ENCODE measurements around the gene TMEM134.
"Not testable (repeated sequence)": the region's sequence is repeated elsewhere in the genome, so short reads cannot be mapped to it uniquely, and the experiment has no call there.

Gene TMEM134

GRCh38 chr11:67428052-67429001 lies 40.7 kb downstream of the TMEM134 start, which contains the start of gene RPS6KB2:
Gene RPS6KB2, plus strand, starts transcription at chr11:67428494. Its CDS starts 52 bp downstream, at chr11:67428546.
- TF ChIP-seq CTCF (IDR thresholded peaks at IDR 0.05; ENCODE audit: borderline replicate concordance, control extremely low read depth, extremely low read depth, insufficient read depth, missing control alignments) = no peak
- peak; percentile 99 for DNase-seq (ENCODE audit: low spot score)
- in situ Hi-C loops (cut with MboI; ENCODE audit: low sequenced_read_pairs, unreplicated experiment) = no loop called here

- DNase-seq (ENCODE audit: low spot score); in situ Hi-C loops (cut with MboI; ENCODE audit: low sequenced_read_pairs, unreplicated experiment): not testable (repeated sequence)
Measured at GRCh38 chr11:67427364-67427859, 41.6 kb downstream of the TMEM134 start.

GRCh38 chr11:67423891-67424613 lies 45.0 kb downstream of the TMEM134 start:
- in situ Hi-C loops (cut with MboI; ENCODE audit: low sequenced_read_pairs, unreplicated experiment) = no loop called here
- no peak for TF ChIP-seq CTCF (IDR thresholded peaks at IDR 0.05; ENCODE audit: borderline replicate concordance, control extremely low read depth, extremely low read depth, insufficient read depth, missing control alignments)
- DNase-seq (ENCODE audit: low spot score) = no peak

GRCh38 chr11:67423466-67423865 lies 45.6 kb downstream of the TMEM134 start:
- in situ Hi-C loops (cut with MboI; ENCODE audit: low sequenced_read_pairs, unreplicated experiment) = no loop called here
- no peak for TF ChIP-seq CTCF (IDR thresholded peaks at IDR 0.05; ENCODE audit: borderline replicate concordance, control extremely low read depth, extremely low read depth, insufficient read depth, missing control alignments)
- DNase-seq (ENCODE audit: low spot score) = no peak

DNA sequence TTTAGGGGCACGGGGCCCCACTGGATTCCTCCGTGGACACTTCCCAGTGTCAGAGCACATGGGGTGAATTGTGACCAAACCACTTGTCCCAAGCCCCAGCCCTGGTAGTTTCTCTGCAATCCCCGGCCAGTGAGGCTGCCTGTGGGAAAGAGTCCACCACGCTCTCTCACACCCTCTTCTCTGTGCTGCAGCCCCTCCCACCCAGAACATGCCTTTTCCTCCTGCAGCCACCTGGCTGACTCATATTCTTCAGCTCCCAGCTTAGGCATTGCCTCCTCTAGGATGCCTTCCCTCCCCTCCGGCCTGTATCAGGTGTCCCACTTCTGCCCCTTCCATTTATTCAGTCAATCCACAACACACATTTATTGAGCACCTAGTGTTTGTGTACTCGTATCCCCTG lies 46.2 kb downstream of the TMEM134 start:
- in situ Hi-C loops (cut with MboI; ENCODE audit: low sequenced_read_pairs, unreplicated experiment) = no loop called here
- no peak for TF ChIP-seq CTCF (IDR thresholded peaks at IDR 0.05; ENCODE audit: borderline replicate concordance, control extremely low read depth, extremely low read depth, insufficient read depth, missing control alignments)
- DNase-seq (ENCODE audit: low spot score) = no peak

DNA sequence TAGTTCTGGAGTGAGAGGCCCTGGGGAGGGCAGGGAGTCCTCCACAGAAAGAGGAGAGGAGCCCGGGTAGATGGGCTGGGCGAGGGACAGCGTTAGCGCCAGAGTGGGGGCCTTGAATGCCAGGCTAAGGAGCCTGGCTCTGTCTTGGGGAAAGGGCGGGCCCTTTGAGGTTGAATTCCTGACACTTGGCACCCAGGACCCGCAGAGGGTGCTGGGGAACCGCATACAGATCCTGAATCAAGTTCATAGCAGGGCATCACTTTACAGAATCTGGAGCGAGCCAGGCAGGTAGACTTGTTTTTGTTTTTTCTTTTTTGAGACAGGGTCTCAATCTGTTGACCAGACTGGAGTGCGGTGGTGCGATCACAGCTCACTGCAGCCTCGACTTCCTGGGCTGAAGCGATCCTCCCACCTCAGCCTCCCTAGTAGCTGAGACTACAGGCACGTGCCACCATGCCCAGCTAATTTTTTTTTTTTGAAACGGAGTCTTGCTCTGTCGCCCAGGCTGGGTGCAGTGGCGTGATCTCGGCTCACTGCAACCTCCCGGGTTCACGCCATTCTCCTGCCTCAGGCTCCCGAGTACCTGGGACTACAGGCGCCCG lies 47.5 kb downstream of the TMEM134 start:
- in situ Hi-C loops (cut with MboI; ENCODE audit: low sequenced_read_pairs, unreplicated experiment) = no loop called here
- DNase-seq (ENCODE audit: low spot score) = no peak
- no peak for TF ChIP-seq CTCF (IDR thresholded peaks at IDR 0.05; ENCODE audit: borderline replicate concordance, control extremely low read depth, extremely low read depth, insufficient read depth, missing control alignments)

All from GM13976 (cell line).